Lung (tissue), 12 donors: ENCODE results near the gene GGT5. TPM values are rescaled to one million over a fixed set of nuclear protein-coding genes. Genes with fewer than 3 reads are reported as not detected.

ENCODE experiments used
- ATAC-seq: fragments of 200-7000 bp; cut with Tn5 transposase; one replicate; pipeline ENCODE4 v1.9.1; 2020; ENCODE audit warnings: moderate number of reproducible peaks; ENCODE audit not compliant: insufficient read depth, low FRiP score
- DNase-seq, 3 donors: peaks; one replicate each; pipeline ENCODE4 v3.0.0-alpha.2; 2013 to 2017
- H3K27ac ChIP-seq, 2 donors: one replicate each; pipeline ENCODE4 v1.5.1; 2013; ENCODE audit warnings: mild to moderate bottlenecking in 2 of 2, moderate library complexity in 2 of 2, control low read depth in 1 of 2, inconsistent platforms in 1 of 2, low read depth in 1 of 2, low read length in 1 of 2
- H3K27me3 ChIP-seq, 3 donors: one replicate each; pipeline ENCODE4 v1.5.1; 2013; ENCODE audit warnings: low read length in 2 of 3; ENCODE audit not compliant: control insufficient read depth in 3 of 3, insufficient read depth in 3 of 3
- H3K36me3 ChIP-seq, 4 donors: one replicate each; pipeline ENCODE4 v1.5.1; 2013; ENCODE audit warnings: low read length in 4 of 4, mild to moderate bottlenecking in 1 of 4, moderate library complexity in 1 of 4; ENCODE audit not compliant: control insufficient read depth in 4 of 4, insufficient read depth in 4 of 4
- H3K4me1 ChIP-seq, 5 donors: one replicate each; pipeline ENCODE4 v1.5.1; 2013; ENCODE audit warnings: low read length in 5 of 5, mild to moderate bottlenecking in 2 of 5, moderate library complexity in 1 of 5; ENCODE audit not compliant: control insufficient read depth in 5 of 5, insufficient read depth in 5 of 5
- H3K4me3 ChIP-seq: one replicate; pipeline ENCODE4 v1.5.1; 2013; ENCODE audit warnings: mild to moderate bottlenecking, control low read depth, moderate library complexity
- H3K9ac ChIP-seq, 2 donors: one replicate each; pipeline ENCODE4 v1.5.1; 2013; ENCODE audit warnings: low read length in 2 of 2, control low read depth in 1 of 2; ENCODE audit not compliant: insufficient read depth in 1 of 2
- H3K9me3 ChIP-seq, 4 donors: one replicate each; pipeline ENCODE4 v1.5.1; 2013; ENCODE audit warnings: low read length in 3 of 4, mild to moderate bottlenecking in 1 of 4, moderate library complexity in 1 of 4; ENCODE audit not compliant: control insufficient read depth in 4 of 4, insufficient read depth in 3 of 4
- WGBS, 2 donors: extraction: QIAGEN DNeasy Blood & Tissue Kit; methylation state at CpG; one replicate each; pipeline ENCODE4 v1.1.7; 2013; 5-methylcytosine and 5-hydroxymethylcytosine counted together
- polyA plus RNA-seq, 2 donors: library from polyadenylated mRNA; stranded (reverse); fragments of 200-250 nt; gene quantifications; one replicate each; pipeline ENCODE4 v1.2.1, GENCODE V29; 2013
- total RNA-seq, 2 donors: library from RNA; depleted of rRNA in 1 of 2; stranded (reverse); fragments of >200 nt in 1 of 2; gene quantifications; one replicate each; pipeline ENCODE4 v1.2.1, GENCODE V29; 2014 to 2021
- TF ChIP-seq, protein P1 (sequence below): IDR thresholded peaks from 2 replicates; pipeline ENCODE4 v1.5.1; 2012; ENCODE audit warnings: mild to moderate bottlenecking; ENCODE audit errors: control extremely low read depth, extremely low read depth
- donor health status: control.
- donor health status: control.
- donor health status: Bipolar disorder and iron deficiency.
- donor health status: healthy.
- donor health status: DM: yes; HTN: yes; CAD: no.

GGT5 gene
- total and polyA plus RNA-seq, 4 donors: 9.8 to 92.0 (median 54.7) TPM

DNA sequence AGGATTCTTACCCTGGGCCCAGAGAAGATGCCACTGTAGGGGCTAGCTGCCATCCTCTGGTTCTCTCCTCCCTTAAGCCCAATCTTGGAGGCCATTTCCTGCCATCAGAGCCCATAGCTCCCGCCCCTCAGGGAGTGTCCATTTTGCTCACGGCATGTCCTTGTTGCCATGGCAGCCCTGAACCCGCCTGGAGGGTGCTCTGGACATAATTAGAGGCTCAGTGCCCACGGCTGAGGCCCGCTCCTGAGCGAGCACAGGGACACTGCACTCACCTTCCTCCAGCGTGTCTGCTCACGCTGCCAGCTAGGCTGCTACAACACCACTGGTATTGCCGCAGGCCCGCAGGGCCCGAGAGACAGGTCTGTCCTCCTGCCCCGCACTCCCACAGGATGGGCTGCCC is 74.7 kb downstream of the GGT5 start:
- H3K9ac ChIP-seq: no peak overlapping the region
- peaks cover 0 to 72% (median 43%) of the 10 kb centered on the region in 4 donors for H3K36me3 ChIP-seq
- H3K27ac ChIP-seq: no peak overlapping the region
- peaks cover 0 to 2% (median 0%) of the 10 kb centered on the region in 5 donors for H3K4me1 ChIP-seq
- 88 to 90% methylated on average over 12 of the region's 12 CpGs for WGBS, 2 donors
- H3K9me3 ChIP-seq: no peaks in the 10 kb centered on the region
- no peaks in the 10 kb centered on the region for H3K27me3 ChIP-seq
- TF ChIP-seq, protein P1, sequence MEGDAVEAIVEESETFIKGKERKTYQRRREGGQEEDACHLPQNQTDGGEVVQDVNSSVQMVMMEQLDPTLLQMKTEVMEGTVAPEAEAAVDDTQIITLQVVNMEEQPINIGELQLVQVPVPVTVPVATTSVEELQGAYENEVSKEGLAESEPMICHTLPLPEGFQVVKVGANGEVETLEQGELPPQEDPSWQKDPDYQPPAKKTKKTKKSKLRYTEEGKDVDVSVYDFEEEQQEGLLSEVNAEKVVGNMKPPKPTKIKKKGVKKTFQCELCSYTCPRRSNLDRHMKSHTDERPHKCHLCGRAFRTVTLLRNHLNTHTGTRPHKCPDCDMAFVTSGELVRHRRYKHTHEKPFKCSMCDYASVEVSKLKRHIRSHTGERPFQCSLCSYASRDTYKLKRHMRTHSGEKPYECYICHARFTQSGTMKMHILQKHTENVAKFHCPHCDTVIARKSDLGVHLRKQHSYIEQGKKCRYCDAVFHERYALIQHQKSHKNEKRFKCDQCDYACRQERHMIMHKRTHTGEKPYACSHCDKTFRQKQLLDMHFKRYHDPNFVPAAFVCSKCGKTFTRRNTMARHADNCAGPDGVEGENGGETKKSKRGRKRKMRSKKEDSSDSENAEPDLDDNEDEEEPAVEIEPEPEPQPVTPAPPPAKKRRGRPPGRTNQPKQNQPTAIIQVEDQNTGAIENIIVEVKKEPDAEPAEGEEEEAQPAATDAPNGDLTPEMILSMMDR: no peak
- no peak for DNase-seq
- no peak for ATAC-seq
- no peak overlapping the region for H3K4me3 ChIP-seq

Other genes starting within 250 kb of the GGT5 start
- gene GSTT4, start 239.6 kb downstream of the GGT5 start, total RNA-seq: not detected
- not detected for gene GSTT4, start 239.6 kb downstream of the GGT5 start, polyA plus RNA-seq
- gene CABIN1, start 233.8 kb downstream of the GGT5 start, total RNA-seq: 100 to 1,000 TPM in 1 of 2 donors, 10 to 100 TPM in 1; 69.1 to 109 TPM
- 10 to 100 TPM; 22.4 to 44.9 TPM for gene CABIN1, start 233.8 kb downstream of the GGT5 start, polyA plus RNA-seq
- 10 to 100 TPM; 15.9 to 82.6 TPM for gene SUSD2, start 63.6 kb downstream of the GGT5 start, total RNA-seq
- gene SUSD2, start 63.6 kb downstream of the GGT5 start, polyA plus RNA-seq: 100 to 1,000 TPM in 1 of 2 donors, 10 to 100 TPM in 1; 16.8 to 192 TPM
- gene SPECC1L, start 25.7 kb upstream of the GGT5 start, total RNA-seq: 10 to 100 TPM; 61.3 to 83.9 TPM
- 10 to 100 TPM; 10.4 to 14.3 TPM for gene SPECC1L, start 25.7 kb upstream of the GGT5 start, polyA plus RNA-seq
- 10 to 100 TPM in 1 of 2 donors, 1 to 10 TPM in 1; 10.0 to 35.6 TPM for gene ADORA2A, start 182.5 kb upstream of the GGT5 start, total RNA-seq
- gene ADORA2A, start 182.5 kb upstream of the GGT5 start, polyA plus RNA-seq: 10 to 100 TPM in 1 of 2 donors, 1 to 10 TPM in 1; 5.5 to 54.9 TPM